Smooth muscle cell (in vitro differentiated cells): ENCODE data around the gene TP53TG5. TPM values are rescaled to one million over a fixed set of nuclear protein-coding genes. Genes with fewer than 3 reads are reported as not detected.

ENCODE experiments used
- DNase-seq: peaks from one replicate; lab custom pipeline; 2025; ENCODE audit not compliant: unreplicated experiment; lab: John Stamatoyannopoulos, UW
- H2AFZ ChIP-seq: fragments of 200-600 bp; sonication (generic); 2 replicates; pipeline ENCODE4 v1.6.0; 2016; ENCODE audit warnings: antibody characterized with exemption, low read depth, mild to moderate bottlenecking
- H3F3A ChIP-seq: fragments of 200-600 bp; sonication (generic); 2 replicates; pipeline ENCODE4 v1.6.0; 2017; ENCODE audit warnings: antibody characterized with exemption, low read depth
- H3K27ac ChIP-seq: fragments of 200-600 bp; sonication (generic); 2 replicates; pipeline ENCODE4 v1.5.1; 2016; ENCODE audit warnings: low read depth, mild to moderate bottlenecking
- H3K27me3 ChIP-seq: fragments of 200-600 bp; sonication (generic); 2 replicates; pipeline ENCODE4 v1.6.1; 2016; ENCODE audit warnings: low read depth, mild to moderate bottlenecking
- H3K36me3 ChIP-seq: fragments of 200-600 bp; sonication (generic); 2 replicates; pipeline ENCODE4 v1.5.1; 2016; ENCODE audit warnings: low read depth
- H3K4me1 ChIP-seq: fragments of 200-600 bp; sonication (generic); 2 replicates; pipeline ENCODE4 v1.5.1; 2016; ENCODE audit warnings: low read depth
- H3K4me2 ChIP-seq: fragments of 200-600 bp; sonication (generic); 2 replicates; pipeline ENCODE4 v1.6.0; 2016; ENCODE audit warnings: mild to moderate bottlenecking
- H3K4me3 ChIP-seq: fragments of 200-600 bp; sonication (generic); 2 replicates; pipeline ENCODE4 v1.5.1; 2016; ENCODE audit warnings: mild to moderate bottlenecking
- H3K79me2 ChIP-seq: fragments of 200-600 bp; sonication (generic); 2 replicates; pipeline ENCODE4 v1.6.0; 2016; ENCODE audit warnings: low read depth, mild to moderate bottlenecking
- H3K9ac ChIP-seq: fragments of 200-600 bp; sonication (generic); 2 replicates; pipeline ENCODE4 v1.6.0; 2016; ENCODE audit warnings: low read depth
- H3K9me3 ChIP-seq: fragments of 200-600 bp; sonication (generic); replicated peaks from 2 replicates; pipeline ENCODE4 v1.5.1; 2016; ENCODE audit warnings: low read depth
- H4K20me1 ChIP-seq: fragments of 200-600 bp; sonication (generic); 2 replicates; pipeline ENCODE4 v1.6.0; 2016; ENCODE audit warnings: low read depth
- CTCF ChIP-seq: fragments of 200-600 bp; sonication (generic); IDR thresholded peaks from 2 replicates; pipeline ENCODE4 v1.5.1; 2017; ENCODE audit warnings: borderline replicate concordance, mild to moderate bottlenecking, antibody characterized with exemption; ENCODE audit not compliant: insufficient read depth, poor library complexity, severe bottlenecking
- WGBS: methylation state at CpG from one replicate; pipeline ENCODE4 v1.1.7; 2016; ENCODE audit warnings: low lambda C conversion rate; 5-methylcytosine and 5-hydroxymethylcytosine counted together
- polyA plus RNA-seq: library from polyadenylated mRNA; unstranded; fragments of >200 nt; fragmentation: Nextera tagmentation; extraction: Ambion mirVana; gene quantifications from 2 replicates; pipeline ENCODE4 v1.2.1, GENCODE V29; 2016
- total RNA-seq: library from RNA; depleted of rRNA; stranded (reverse); fragments of >200 nt; gene quantifications from 2 replicates; pipeline ENCODE4 v1.2.3, GENCODE V29; 2014

TP53TG5 gene
- total and polyA plus RNA-seq, 2 experiments from 2014 or later, result 0.06 TPM; not detected in 1

DNA sequence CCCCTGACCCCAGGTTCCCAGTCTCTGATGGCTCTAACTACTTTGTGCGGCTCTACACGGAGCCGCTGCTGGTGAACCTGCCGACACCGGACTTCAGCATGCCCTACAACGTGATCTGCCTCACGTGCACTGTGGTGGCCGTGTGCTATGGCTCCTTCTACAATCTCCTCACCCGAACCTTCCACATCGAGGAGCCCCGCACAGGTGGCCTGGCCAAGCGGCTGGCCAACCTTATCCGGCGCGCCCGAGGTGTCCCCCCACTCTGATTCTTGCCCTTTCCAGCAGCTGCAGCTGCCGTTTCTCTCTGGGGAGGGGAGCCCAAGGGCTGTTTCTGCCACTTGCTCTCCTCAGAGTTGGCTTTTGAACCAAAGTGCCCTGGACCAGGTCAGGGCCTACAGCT lies 47.4 kb upstream of the TP53TG5 start:
- 98% methylated on average over 17 of the region's 17 CpGs for WGBS
- H3K79me2 ChIP-seq, result no peaks in the 10 kb centered on the region
- no peaks in the 10 kb centered on the region for H3F3A ChIP-seq
- no peaks in the 10 kb centered on the region for H4K20me1 ChIP-seq
- no peaks in the 10 kb centered on the region for H3K9me3 ChIP-seq
- TF ChIP-seq CTCF, result no peak
- H3K4me3 ChIP-seq, result no peak overlapping the region
- no peak for DNase-seq
- no peak overlapping the region for H3K9ac ChIP-seq
- no peak overlapping the region for H3K4me2 ChIP-seq
- peaks cover 11% of the 10 kb centered on the region for H3K36me3 ChIP-seq
- no peak overlapping the region for H2AFZ ChIP-seq
- no peak overlapping the region for H3K27ac ChIP-seq
- H3K27me3 ChIP-seq, result no peaks in the 10 kb centered on the region
- no peaks in the 10 kb centered on the region for H3K4me1 ChIP-seq

GRCh38 chr20:45423700-45424099 lies 45.6 kb upstream of the TP53TG5 start:
- Histone ChIP-seq H3K27me3 (no peaks in the 10 kb centered on the region), H3K9me3 (no peaks in the 10 kb centered on the region), H3K36me3 (peaks cover 11% of the 10 kb centered on the region), H3F3A (no peaks in the 10 kb centered on the region), H3K4me1 (no peaks in the 10 kb centered on the region), H3K4me3 (no peak overlapping the region), H3K79me2 (no peaks in the 10 kb centered on the region), H3K4me2 (no peak overlapping the region), H4K20me1 (no peaks in the 10 kb centered on the region), H3K27ac (no peak overlapping the region), H3K9ac (no peak overlapping the region), H2AFZ (no peak overlapping the region)
- 97% methylated on average over 2 of the region's 2 CpGs for WGBS
- no peak for DNase-seq
- TF ChIP-seq CTCF, result no peak

GRCh38 chr20:45420125-45420524 lies 42.0 kb upstream of the TP53TG5 start:
- no peak for TF ChIP-seq CTCF
- Histone ChIP-seq H3K4me3 (no peak overlapping the region), H2AFZ (no peak overlapping the region), H3K9ac (no peak overlapping the region), H3K27me3 (no peaks in the 10 kb centered on the region), H3K27ac (no peak overlapping the region), H3F3A (no peaks in the 10 kb centered on the region), H3K4me1 (peaks cover 11% of the 10 kb centered on the region), H3K36me3 (peaks cover 11% of the 10 kb centered on the region), H4K20me1 (no peaks in the 10 kb centered on the region), H3K9me3 (no peaks in the 10 kb centered on the region), H3K79me2 (peaks cover 13% of the 10 kb centered on the region), H3K4me2 (no peak overlapping the region)
- no peak for DNase-seq
- 96% methylated on average over 8 of the region's 8 CpGs for WGBS
